HepG2 (cell line): ENCODE data around the gene PRM3. TPM values are rescaled to one million over a fixed set of nuclear protein-coding genes. Genes with fewer than 3 reads are reported as not detected.

Experiments used
- ADNP ChIP-seq: sonication (generic); formaldehyde crosslinking; IDR thresholded peaks from 2 replicates; pipeline ENCODE4 v1.4.0; 2020; ENCODE audit warnings: missing genetic modification reagents
- ATF7-NPFF ChIP-seq: sonication (generic); formaldehyde crosslinking; IDR thresholded peaks from 2 replicates; pipeline ENCODE4 v1.8.1; 2023; ENCODE audit warnings: mild to moderate bottlenecking, low read depth, missing genetic modification reagents, moderate library complexity
- ELF1 ChIP-seq: sonication (generic); formaldehyde crosslinking; IDR thresholded peaks from 2 replicates; pipeline ENCODE4 v1.4.0; 2020; ENCODE audit warnings: missing genetic modification reagents
- FLYWCH1 ChIP-seq: sonication (generic); formaldehyde crosslinking; IDR thresholded peaks from 2 replicates; pipeline ENCODE4 v1.8.1; 2023; ENCODE audit warnings: mild to moderate bottlenecking, missing genetic modification reagents
- HDAC1 ChIP-seq: sonication (generic); formaldehyde crosslinking; IDR thresholded peaks from 2 replicates; pipeline ENCODE4 v1.5.1; 2020; ENCODE audit warnings: mild to moderate bottlenecking, missing genetic modification reagents
- HINFP ChIP-seq: sonication (generic); formaldehyde crosslinking; IDR thresholded peaks from 2 replicates; pipeline ENCODE4 v1.4.0; 2020; ENCODE audit warnings: low read depth, mild to moderate bottlenecking, missing genetic modification reagents
- HMG20A ChIP-seq: IDR thresholded peaks from 2 replicates; pipeline ENCODE4 v1.6.1; 2016; ENCODE audit warnings: borderline replicate concordance
- IKZF1 ChIP-seq: fragments of 450-650 bp; IDR thresholded peaks from 2 replicates; pipeline ENCODE4 v1.7.1; 2016
- KDM2A ChIP-seq: sonication (generic); formaldehyde crosslinking; IDR thresholded peaks from 2 replicates; pipeline ENCODE4 v1.4.0; 2020; ENCODE audit warnings: low read depth, missing genetic modification reagents, borderline replicate concordance
- NFKB2 ChIP-seq: sonication (generic); formaldehyde crosslinking; IDR thresholded peaks from 2 replicates; pipeline ENCODE4 v1.4.0; 2020; ENCODE audit warnings: missing genetic modification reagents, borderline replicate concordance
- PITX1 ChIP-seq: sonication (generic); formaldehyde crosslinking; IDR thresholded peaks from 2 replicates; pipeline ENCODE4 v1.5.1; 2020; ENCODE audit warnings: mild to moderate bottlenecking, missing genetic modification reagents
- RBM22 ChIP-seq: fragments of 200-400 bp; formaldehyde crosslinking; optimal IDR thresholded peaks from 2 replicates; pipeline ENCODE3; 2017; ENCODE audit warnings: mild to moderate bottlenecking, low read length, moderate library complexity
- SOX6 ChIP-seq, 2 experiments: fragments of 450-650 bp in 1 of 2; sonication (generic) in 1 of 2; formaldehyde crosslinking in 1 of 2; IDR thresholded peaks; 2 replicates each; pipeline versions ENCODE4 v1.4.0 to v1.6.1; 2017 to 2020; ENCODE audit warnings: antibody characterized with exemption in 1 of 2, mild to moderate bottlenecking in 1 of 2, missing genetic modification reagents in 1 of 2
- TGIF2 ChIP-seq: IDR thresholded peaks from 2 replicates; pipeline ENCODE4 v1.6.1; 2016; ENCODE audit warnings: control low read depth, missing compliant biosample characterization
- U2AF1 ChIP-seq: fragments of 200-400 bp; formaldehyde crosslinking; optimal IDR thresholded peaks from 2 replicates; pipeline ENCODE3; 2017; ENCODE audit warnings: mild to moderate bottlenecking, low read depth, low read length
- ZEB1 ChIP-seq: IDR thresholded peaks from 2 replicates; pipeline ENCODE4 v1.6.1; 2012; ENCODE audit warnings: mild to moderate bottlenecking, low read depth, inconsistent platforms; ENCODE audit not compliant: insufficient replicate concordance
- ZGPAT ChIP-seq: IDR thresholded peaks from 2 replicates; pipeline ENCODE4 v1.6.1; 2016; ENCODE audit warnings: mild to moderate bottlenecking
- ZNF629 ChIP-seq: sonication (generic); formaldehyde crosslinking; conservative IDR thresholded peaks from 2 replicates; pipeline ENCODE4 v1.5.0; 2020; ENCODE audit warnings: missing genetic modification reagents
- ZNF770 ChIP-seq: sonication (generic); formaldehyde crosslinking; IDR thresholded peaks from 2 replicates; pipeline ENCODE4 v1.5.0; 2020; ENCODE audit warnings: mild to moderate bottlenecking, missing genetic modification reagents
- polyA plus RNA-seq, 8 experiments: library from polyadenylated mRNA; depleted of rRNA in 3 of 8; stranded (reverse) in 7 of 8; unstranded in 1 of 8; fragments of >200 nt; fragmentation: Illumina TruSeq in 4 of 8; extraction: Trizol in 4 of 8; gene quantifications; 2 replicates each; pipeline versions ENCODE4 v1.2.1 to v1.2.3, GENCODE V29; 2011 to 2016; ENCODE audit warnings: low read depth in 4 of 8, missing spikeins in 1 of 8, mixed read lengths in 1 of 8; ENCODE audit not compliant: insufficient read depth in 1 of 8
- total RNA-seq, 5 experiments: library from RNA; depleted of rRNA; stranded (reverse); fragments of >200 nt; fragmentation: Illumina TruSeq; extraction: Trizol; gene quantifications; 2 replicates each; pipeline ENCODE4 v1.2.3, GENCODE V29; 2016; ENCODE audit warnings: low read depth in 1 of 5
- TF ChIP-seq, protein P1 (sequence below): fragments of 450-650 bp; IDR thresholded peaks from 2 replicates; pipeline ENCODE4 v1.6.1; 2016
- TF ChIP-seq, protein P2 (sequence below): sonication (generic); formaldehyde crosslinking; IDR thresholded peaks from 2 replicates; pipeline ENCODE4 v1.5.0; 2020; ENCODE audit warnings: mild to moderate bottlenecking, missing genetic modification reagents, borderline replicate concordance

The PRM3 gene
- total and polyA plus RNA-seq, 2 of the 13 experiments (the other 11 are each of a cell fraction or from before 2014, with no cell fraction given): not detected

GRCh38 chr16:11235703-11235991, 37.8 kb downstream of the PRM3 start (continued):
- TF ChIP-seq RBM22: no peak
- TF ChIP-seq FLYWCH1 (CRISPR knock-in tag): no peak
- TF ChIP-seq HDAC1: peak; percentile 26; the same call in 1 of the 2 replicates
- TF ChIP-seq SOX6 (IDR thresholded peaks at IDR 0.05): no peak
- TF ChIP-seq SOX6 (CRISPR knock-in tag; IDR thresholded peaks at IDR 0.05): peak; percentile 34; the same call in 1 of the 2 replicates
- 0 out of 2 replicates have a peak, but pooled peaks have one; percentile 15 for TF ChIP-seq KDM2A (CRISPR knock-in tag)
- TF ChIP-seq, protein P1, sequence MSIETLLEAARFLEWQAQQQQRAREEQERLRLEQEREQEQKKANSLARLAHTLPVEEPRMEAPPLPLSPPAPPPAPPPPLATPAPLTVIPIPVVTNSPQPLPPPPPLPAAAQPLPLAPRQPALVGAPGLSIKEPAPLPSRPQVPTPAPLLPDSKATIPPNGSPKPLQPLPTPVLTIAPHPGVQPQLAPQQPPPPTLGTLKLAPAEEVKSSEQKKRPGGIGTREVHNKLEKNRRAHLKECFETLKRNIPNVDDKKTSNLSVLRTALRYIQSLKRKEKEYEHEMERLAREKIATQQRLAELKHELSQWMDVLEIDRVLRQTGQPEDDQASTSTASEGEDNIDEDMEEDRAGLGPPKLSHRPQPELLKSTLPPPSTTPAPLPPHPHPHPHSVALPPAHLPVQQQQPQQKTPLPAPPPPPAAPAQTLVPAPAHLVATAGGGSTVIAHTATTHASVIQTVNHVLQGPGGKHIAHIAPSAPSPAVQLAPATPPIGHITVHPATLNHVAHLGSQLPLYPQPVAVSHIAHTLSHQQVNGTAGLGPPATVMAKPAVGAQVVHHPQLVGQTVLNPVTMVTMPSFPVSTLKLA: 0 out of 2 replicates have a peak, but pooled peaks have one; percentile 15
- no peak for TF ChIP-seq U2AF1
- no peak for TF ChIP-seq ELF1 (CRISPR knock-in tag)
- TF ChIP-seq NFKB2 (CRISPR knock-in tag): no peak
- no peak for TF ChIP-seq HINFP (CRISPR knock-in tag)
- TF ChIP-seq ZEB1: no peak
- peak; percentile 25; the same call in 1 of the 2 replicates for TF ChIP-seq ZGPAT (CRISPR knock-in tag)
- 0 out of 2 replicates have a peak, but pooled peaks have one; percentile 54 for TF ChIP-seq TGIF2 (CRISPR knock-in tag)
- no peak for TF ChIP-seq ADNP (CRISPR knock-in tag)
- TF ChIP-seq, protein P2, sequence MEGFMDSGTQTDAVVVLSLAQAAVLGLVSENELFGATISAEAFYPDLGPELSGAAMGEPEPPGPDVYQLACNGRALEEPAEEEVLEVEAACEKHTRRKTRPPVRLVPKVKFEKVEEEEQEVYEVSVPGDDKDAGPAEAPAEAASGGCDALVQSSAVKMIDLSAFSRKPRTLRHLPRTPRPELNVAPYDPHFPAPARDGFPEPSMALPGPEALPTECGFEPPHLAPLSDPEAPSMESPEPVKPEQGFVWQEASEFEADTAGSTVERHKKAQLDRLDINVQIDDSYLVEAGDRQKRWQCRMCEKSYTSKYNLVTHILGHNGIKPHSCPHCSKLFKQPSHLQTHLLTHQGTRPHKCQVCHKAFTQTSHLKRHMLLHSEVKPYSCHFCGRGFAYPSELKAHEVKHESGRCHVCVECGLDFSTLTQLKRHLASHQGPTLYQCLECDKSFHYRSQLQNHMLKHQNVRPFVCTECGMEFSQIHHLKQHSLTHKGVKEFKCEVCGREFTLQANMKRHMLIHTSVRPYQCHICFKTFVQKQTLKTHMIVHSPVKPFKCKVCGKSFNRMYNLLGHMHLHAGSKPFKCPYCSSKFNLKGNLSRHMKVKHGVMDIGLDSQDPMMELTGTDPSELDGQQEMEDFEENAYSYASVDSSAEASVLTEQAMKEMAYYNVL (CRISPR knock-in tag): no peak
- TF ChIP-seq ZNF629: no peak
- TF ChIP-seq IKZF1: no peak
- no peak for TF ChIP-seq ATF7-NPFF
- peak; percentile 49; the same call in 1 of the 2 replicates for TF ChIP-seq HMG20A (CRISPR knock-in tag)
- TF ChIP-seq ZNF770: peak; percentile 52
- TF ChIP-seq PITX1: 0 out of 2 replicates have a peak, but pooled peaks have one; percentile 30
